Suprapubic skin (tissue), 4 donors: ENCODE data around the gene PTCHD4. TPM values are rescaled to one million over a fixed set of nuclear protein-coding genes. Genes with fewer than 3 reads are reported as not detected.

Experiments
- DNase-seq, 2 donors: peaks; one replicate each; pipeline ENCODE4 v3.0.0-alpha.2; 2019; ENCODE audit warnings: low spot score in 2 of 2
- H3K27ac ChIP-seq: fragments of 200-600 bp; sonication (generic); one replicate; pipeline ENCODE4 v1.5.1; 2019
- H3K27me3 ChIP-seq: fragments of 200-600 bp; sonication (generic); one replicate; pipeline ENCODE4 v1.5.1; 2019
- H3K36me3 ChIP-seq: fragments of 200-600 bp; sonication (generic); one replicate; pipeline ENCODE4 v1.5.1; 2019
- H3K4me1 ChIP-seq: fragments of 200-600 bp; sonication (generic); one replicate; pipeline ENCODE4 v1.5.1; 2019
- H3K4me3 ChIP-seq: fragments of 200-600 bp; sonication (generic); one replicate; pipeline ENCODE4 v1.5.1; 2019; ENCODE audit warnings: mild to moderate bottlenecking
- H3K9me3 ChIP-seq: fragments of 200-600 bp; sonication (generic); one replicate; pipeline ENCODE4 v1.5.1; 2019
- EP300 ChIP-seq: sonication (generic); formaldehyde crosslinking; IDR thresholded peaks from one replicate; pipeline ENCODE4 v1.6.1; 2017; ENCODE audit warnings: antibody characterized with exemption
- POLR2A ChIP-seq, 2 donors: fragments of 450-650 bp; IDR thresholded peaks; one replicate each; pipeline ENCODE4 v1.6.1; 2017; ENCODE audit warnings: antibody characterized with exemption in 2 of 2, mild to moderate bottlenecking in 2 of 2, moderate library complexity in 2 of 2
- POLR2AphosphoS5 ChIP-seq, 3 donors: sonication (generic); formaldehyde crosslinking; IDR thresholded peaks; one replicate each; pipeline ENCODE4 v1.6.1; 2017; ENCODE audit warnings: antibody characterized with exemption in 3 of 3
- WGBS: methylation state at CpG from one replicate; pipeline ENCODE4 v1.1.5; 2018; 5-methylcytosine and 5-hydroxymethylcytosine counted together
- total RNA-seq, 4 donors: library from RNA; depleted of rRNA; stranded (reverse); fragments of >200 nt; gene quantifications; one replicate each; pipeline ENCODE4 v1.1.0, GENCODE V29; 2016
- TF ChIP-seq, protein P1 (sequence below), 2 donors: fragments of 200-600 bp in 1 of 2; fragments of 450-650 bp in 1 of 2; sonication (generic) in 1 of 2; IDR thresholded peaks; one replicate each; pipeline ENCODE4 v1.5.1; 2016 to 2019; ENCODE audit warnings: antibody characterized with exemption in 2 of 2, mild to moderate bottlenecking in 1 of 2, moderate library complexity in 1 of 2

The PTCHD4 gene
- total RNA-seq, 4 donors from 2014 or later = 0.47 to 0.64 TPM; not detected in 2

DNA sequence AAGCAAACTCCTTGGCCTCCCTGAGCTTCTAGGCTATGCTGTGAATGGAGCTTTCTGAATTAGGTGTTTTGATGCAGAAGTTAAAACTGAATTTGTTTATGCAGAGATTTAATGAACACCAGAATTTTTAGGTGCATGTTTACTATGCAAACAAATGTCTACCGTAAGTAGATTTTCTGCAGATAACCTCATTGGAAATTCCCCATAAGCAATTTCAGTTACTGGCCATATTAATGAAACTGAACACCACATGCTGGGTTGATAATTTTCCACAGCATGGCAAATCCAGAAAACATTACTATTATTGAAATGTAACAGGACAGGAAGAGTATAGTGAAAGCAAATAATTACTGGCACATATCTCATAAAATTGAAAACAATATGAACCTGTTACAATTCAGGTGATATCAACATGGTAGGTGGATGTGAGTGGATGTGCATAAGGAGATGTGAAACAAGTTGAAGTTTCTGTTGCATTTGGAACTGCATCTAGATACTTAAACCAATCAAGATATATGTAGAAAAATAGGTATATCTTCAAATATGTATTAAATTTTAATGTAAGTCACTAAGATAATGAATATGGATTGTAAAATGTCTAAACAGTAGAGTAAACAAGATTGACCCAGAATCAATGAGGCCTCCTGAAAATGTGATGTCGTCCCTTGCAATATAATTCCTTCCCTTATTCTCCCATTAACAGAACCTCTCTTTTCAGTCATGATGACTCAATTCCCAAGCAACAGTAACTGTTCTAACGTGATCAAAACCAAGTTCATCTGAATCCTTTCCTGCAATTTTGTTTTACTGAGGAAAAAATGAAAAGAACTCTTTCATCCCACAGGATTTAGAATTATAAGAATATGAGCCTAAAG is 11.0 kb downstream of the PTCHD4 start:
- no peaks in the 10 kb centered on the region for H3K4me1 ChIP-seq
- no peak overlapping the region for H3K4me3 ChIP-seq
- H3K27ac ChIP-seq = no peak overlapping the region
- H3K36me3 ChIP-seq = no peaks in the 10 kb centered on the region
- H3K9me3 ChIP-seq = no peaks in the 10 kb centered on the region
- DNase-seq = no peak
- WGBS = 65% methylated on average over 3 of the region's 3 CpGs
- no peaks in the 10 kb centered on the region for H3K27me3 ChIP-seq
- TF ChIP-seq EP300 (no peak), POLR2AphosphoS5 (IDR thresholded peaks at IDR 0.05) (no peak), POLR2A (IDR thresholded peaks at IDR 0.05) (no peak)
- TF ChIP-seq, protein P1, sequence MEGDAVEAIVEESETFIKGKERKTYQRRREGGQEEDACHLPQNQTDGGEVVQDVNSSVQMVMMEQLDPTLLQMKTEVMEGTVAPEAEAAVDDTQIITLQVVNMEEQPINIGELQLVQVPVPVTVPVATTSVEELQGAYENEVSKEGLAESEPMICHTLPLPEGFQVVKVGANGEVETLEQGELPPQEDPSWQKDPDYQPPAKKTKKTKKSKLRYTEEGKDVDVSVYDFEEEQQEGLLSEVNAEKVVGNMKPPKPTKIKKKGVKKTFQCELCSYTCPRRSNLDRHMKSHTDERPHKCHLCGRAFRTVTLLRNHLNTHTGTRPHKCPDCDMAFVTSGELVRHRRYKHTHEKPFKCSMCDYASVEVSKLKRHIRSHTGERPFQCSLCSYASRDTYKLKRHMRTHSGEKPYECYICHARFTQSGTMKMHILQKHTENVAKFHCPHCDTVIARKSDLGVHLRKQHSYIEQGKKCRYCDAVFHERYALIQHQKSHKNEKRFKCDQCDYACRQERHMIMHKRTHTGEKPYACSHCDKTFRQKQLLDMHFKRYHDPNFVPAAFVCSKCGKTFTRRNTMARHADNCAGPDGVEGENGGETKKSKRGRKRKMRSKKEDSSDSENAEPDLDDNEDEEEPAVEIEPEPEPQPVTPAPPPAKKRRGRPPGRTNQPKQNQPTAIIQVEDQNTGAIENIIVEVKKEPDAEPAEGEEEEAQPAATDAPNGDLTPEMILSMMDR (IDR thresholded peaks at IDR 0.05) = no peak

DNA sequence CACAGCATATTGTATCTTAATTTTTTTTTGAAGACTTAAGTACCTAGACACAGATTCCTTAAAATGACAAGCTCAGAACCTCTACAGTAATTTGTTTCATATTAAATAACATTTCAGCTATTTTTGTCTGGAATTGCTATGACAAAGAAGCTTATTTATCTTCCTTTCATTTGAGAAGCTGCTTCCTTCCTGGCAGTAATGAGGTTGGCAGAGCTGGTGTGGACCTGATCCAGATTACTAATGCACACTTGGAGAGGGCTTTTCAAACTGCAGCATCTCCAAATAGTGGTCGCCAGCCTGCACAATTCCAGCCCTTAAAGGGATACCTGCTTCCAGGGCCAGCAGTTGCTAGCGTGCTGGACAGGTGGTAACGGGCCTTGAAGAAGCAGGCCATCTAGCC is 12.1 kb downstream of the PTCHD4 start:
- Histone ChIP-seq H3K9me3 (no peaks in the 10 kb centered on the region), H3K4me3 (no peak overlapping the region), H3K36me3 (no peaks in the 10 kb centered on the region), H3K4me1 (no peaks in the 10 kb centered on the region), H3K27me3 (no peaks in the 10 kb centered on the region), H3K27ac (no peak overlapping the region)
- TF ChIP-seq POLR2AphosphoS5 (IDR thresholded peaks at IDR 0.05) = no peak
- TF ChIP-seq, protein P1 (IDR thresholded peaks at IDR 0.05) = no peak
- no peak for TF ChIP-seq EP300
- TF ChIP-seq POLR2A (IDR thresholded peaks at IDR 0.05) = no peak
- no peak for DNase-seq
- 36% methylated on average over 3 of the region's 3 CpGs for WGBS

DNA sequence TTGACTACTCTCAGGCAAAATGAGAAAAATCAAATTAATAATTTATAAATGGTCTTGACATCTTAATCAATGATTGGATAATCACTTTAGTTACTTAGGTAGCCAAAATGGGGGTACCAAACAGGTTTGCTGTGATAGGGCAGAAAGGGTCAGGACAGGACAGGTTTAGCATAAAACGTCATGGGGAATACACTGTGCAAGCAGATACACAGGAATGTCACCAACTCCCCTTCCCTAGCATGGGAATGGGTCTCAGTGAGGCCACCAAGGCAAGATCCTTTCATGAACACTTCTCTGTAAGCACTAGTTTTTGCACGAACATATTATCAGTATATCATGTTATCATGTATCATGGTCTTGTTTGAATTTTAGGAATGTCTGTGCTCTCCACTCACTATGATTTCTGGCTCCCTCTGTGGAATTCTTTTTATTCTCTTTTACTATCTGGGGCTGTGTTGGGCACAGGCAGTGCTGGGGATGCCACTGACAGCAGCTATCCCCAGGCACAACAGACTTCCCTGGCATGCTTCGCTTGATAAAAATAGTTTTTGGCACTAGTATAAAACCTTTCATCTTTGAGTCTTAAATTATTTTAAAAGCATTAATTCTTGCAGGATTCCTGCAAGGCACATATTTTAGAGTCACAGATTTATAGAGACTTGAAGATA is 18.3 kb downstream of the PTCHD4 start:
- H3K9me3 ChIP-seq = no peaks in the 10 kb centered on the region
- WGBS = 25% methylated on average over 3 of the region's 3 CpGs
- H3K4me1 ChIP-seq = no peaks in the 10 kb centered on the region
- no peak overlapping the region for H3K27ac ChIP-seq
- DNase-seq = no peak
- H3K27me3 ChIP-seq = no peaks in the 10 kb centered on the region
- no peak overlapping the region for H3K4me3 ChIP-seq
- no peaks in the 10 kb centered on the region for H3K36me3 ChIP-seq
- TF ChIP-seq POLR2A (IDR thresholded peaks at IDR 0.05) (no peak), POLR2AphosphoS5 (IDR thresholded peaks at IDR 0.05) (no peak), EP300 (no peak)

DNA sequence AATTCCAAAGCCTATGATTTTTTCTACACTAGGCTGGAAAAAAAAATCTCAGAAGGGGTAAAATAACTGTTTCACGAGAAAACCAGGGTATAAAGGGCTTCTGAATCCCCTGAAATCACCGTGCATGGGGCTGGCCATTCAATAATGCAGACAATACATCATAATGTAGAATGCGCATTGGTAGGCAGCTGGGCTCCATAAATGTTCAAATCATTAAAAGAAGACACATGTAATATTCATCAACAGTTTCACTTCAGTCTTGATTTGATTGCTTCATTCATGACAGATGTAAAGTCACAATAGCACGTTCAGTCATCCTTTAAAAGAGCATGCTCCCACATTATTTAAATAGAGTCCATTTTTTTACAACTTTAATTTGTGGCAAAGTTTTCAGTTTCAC is 20.5 kb downstream of the PTCHD4 start:
- no peaks in the 10 kb centered on the region for H3K36me3 ChIP-seq
- TF ChIP-seq EP300 (no peak), POLR2AphosphoS5 (IDR thresholded peaks at IDR 0.05) (no peak), POLR2A (IDR thresholded peaks at IDR 0.05) (no peak)
- TF ChIP-seq, protein P1 (IDR thresholded peaks at IDR 0.05) = no peak
- no peak overlapping the region for H3K27ac ChIP-seq
- H3K4me3 ChIP-seq = no peak overlapping the region
- no peak for DNase-seq
- no peaks in the 10 kb centered on the region for H3K4me1 ChIP-seq
- H3K9me3 ChIP-seq = no peaks in the 10 kb centered on the region
- H3K27me3 ChIP-seq = no peaks in the 10 kb centered on the region
- WGBS = 60% methylated on average over 4 of the region's 4 CpGs

DNA sequence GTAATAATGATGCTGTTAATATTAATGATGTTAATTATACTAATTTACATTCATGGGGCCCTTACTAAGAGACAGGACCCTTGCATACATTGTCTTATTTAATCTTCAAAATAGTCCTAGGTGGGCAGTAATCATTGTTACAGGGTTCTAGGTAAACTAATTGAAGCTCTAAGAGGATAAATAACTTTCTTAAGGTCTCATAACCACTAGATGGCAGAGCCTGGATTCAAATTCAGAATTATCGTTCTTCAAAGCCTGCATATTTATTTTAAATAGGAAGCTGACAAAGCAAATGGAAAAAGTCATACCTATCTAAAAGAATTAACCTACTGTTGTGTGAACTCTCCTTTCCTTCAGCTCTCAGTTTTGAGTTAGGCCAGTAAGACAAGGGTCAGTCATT is 23.5 kb downstream of the PTCHD4 start:
- 16% methylated on average over 1 of the region's 1 CpG for WGBS
- Histone ChIP-seq H3K4me3 (no peak overlapping the region), H3K27me3 (no peaks in the 10 kb centered on the region), H3K27ac (no peak overlapping the region), H3K36me3 (no peaks in the 10 kb centered on the region), H3K9me3 (peaks cover 6% of the 10 kb centered on the region), H3K4me1 (no peaks in the 10 kb centered on the region)
- TF ChIP-seq POLR2AphosphoS5 (IDR thresholded peaks at IDR 0.05) = no peak
- TF ChIP-seq EP300 = no peak
- TF ChIP-seq POLR2A (IDR thresholded peaks at IDR 0.05) = no peak
- TF ChIP-seq, protein P1 (IDR thresholded peaks at IDR 0.05) = no peak
- DNase-seq = no peak
